Measurements from ENCODE around the gene SCGB1D4. TPM values are rescaled to one million over a fixed set of nuclear protein-coding genes. Genes with fewer than 3 reads are reported as not detected.

SCGB1D4 gene
- total RNA-seq, 1 experiment from 2014 or later: not detected

- H4K20me1 ChIP-seq (ENCODE audit: insufficient read depth): no peaks in the 10 kb centered on the region
- TF ChIP-seq TCF7L2 (IDR thresholded peaks at IDR 0.05; ENCODE audit: borderline replicate concordance, extremely low read depth, insufficient read depth, insufficient read length) (no peak), JUND (IDR thresholded peaks at IDR 0.05) (no peak), ATF3 (IDR thresholded peaks at IDR 0.05) (no peak)
- RAD21 ChIA-PET (ENCODE audit: low non-redundant PET in 1 of 2, low total read pairs in 2 of 2, uncharacterized antibody in 2 of 2, unreplicated experiment in 2 of 2): no interaction called here
- no peak overlapping the region for H3K27ac ChIP-seq (ENCODE audit: low read depth, low read length)
- intact Hi-C loops (cut with micrococcal nuclease): no loop called here
- no peak for ATAC-seq
- no peaks in the 10 kb centered on the region for H3K79me2 ChIP-seq (ENCODE audit: insufficient read depth, low read length)
- no peak overlapping the region for H3K4me3 ChIP-seq (replicated peaks in 1 of 2; ENCODE audit: low read depth in 1 of 2, low read length in 2 of 2)
- POLR2A ChIA-PET: no interaction called here
- no peak overlapping the region for H3K4me2 ChIP-seq (ENCODE audit: low read length)
- H3K9me2 ChIP-seq (ENCODE audit: insufficient read depth): no peaks in the 10 kb centered on the region
- no peaks in the 10 kb centered on the region for H3K9me3 ChIP-seq (ENCODE audit: control insufficient read depth in 1 of 2, insufficient read depth in 1 of 2, low read depth in 1 of 2, low read length in 2 of 2)
- no peaks in the 10 kb centered on the region for H3K4me1 ChIP-seq (ENCODE audit: control insufficient read depth in 1 of 2, insufficient read depth in 2 of 2, low read length in 2 of 2)
- CTCF ChIA-PET: no interaction called here
- DNase-seq (ENCODE audit: low read depth, low spot score): no peak
- peaks cover 3% of the 10 kb centered on the region; the same call in 1 of the 2 replicates for H3K27me3 ChIP-seq (ENCODE audit: insufficient read depth, low read length)
- no peak overlapping the region for H3K9ac ChIP-seq (ENCODE audit: low read length)
- H3K36me3 ChIP-seq (ENCODE audit: control insufficient read depth in 1 of 2, insufficient read depth in 2 of 2, low read length in 2 of 2): no peaks in the 10 kb centered on the region
- H2AFZ ChIP-seq (ENCODE audit: low read depth, low read length, poor library complexity, severe bottlenecking): no peak overlapping the region
- BruUV-seq (replicated peaks): no TSS peak
Observed at GRCh38 chr11:62260261-62260953, 38.5 kb downstream of the SCGB1D4 start.

- Histone ChIP-seq H3K27ac (ENCODE audit: low read depth, low read length) (no peak overlapping the region), H3K79me2 (ENCODE audit: insufficient read depth, low read length) (no peaks in the 10 kb centered on the region), H3K4me1 (ENCODE audit: control insufficient read depth in 1 of 2, insufficient read depth in 2 of 2, low read length in 2 of 2) (no peaks in the 10 kb centered on the region), H3K36me3 (ENCODE audit: control insufficient read depth in 1 of 2, insufficient read depth in 2 of 2, low read length in 2 of 2) (no peaks in the 10 kb centered on the region), H3K9me3 (ENCODE audit: control insufficient read depth in 1 of 2, insufficient read depth in 1 of 2, low read depth in 1 of 2, low read length in 2 of 2) (peaks cover 7 to 9% of the 10 kb centered on the region in 2 experiments; a peak in 2 of 4 replicates), H3K9me2 (ENCODE audit: insufficient read depth) (no peaks in the 10 kb centered on the region), H3K4me2 (ENCODE audit: low read length) (no peak overlapping the region), H3K27me3 (ENCODE audit: insufficient read depth, low read length) (peaks cover 2% of the 10 kb centered on the region; the same call in 1 of the 2 replicates), H2AFZ (ENCODE audit: low read depth, low read length, poor library complexity, severe bottlenecking) (no peak overlapping the region), H3K4me3 (replicated peaks in 1 of 2; ENCODE audit: low read depth in 1 of 2, low read length in 2 of 2) (no peak overlapping the region), H4K20me1 (ENCODE audit: insufficient read depth) (no peaks in the 10 kb centered on the region), H3K9ac (ENCODE audit: low read length) (no peak overlapping the region)
- BruUV-seq (replicated peaks): no TSS peak
- RAD21 ChIA-PET (ENCODE audit: low non-redundant PET in 1 of 2, low total read pairs in 2 of 2, uncharacterized antibody in 2 of 2, unreplicated experiment in 2 of 2): no interaction called here
- intact Hi-C loops (cut with micrococcal nuclease): no loop called here
- CTCF ChIA-PET: no interaction called here
- DNase-seq (ENCODE audit: low read depth, low spot score) (no peak), ATAC-seq (no peak)
- POLR2A ChIA-PET: no interaction called here
- TF ChIP-seq FOSL1 (IDR thresholded peaks at IDR 0.05; ENCODE audit: low read depth): no peak
- TF ChIP-seq TCF7L2 (IDR thresholded peaks at IDR 0.05; ENCODE audit: borderline replicate concordance, extremely low read depth, insufficient read depth, insufficient read length): no peak
- no peak for TF ChIP-seq EZH2 (IDR thresholded peaks at IDR 0.05)
- TF ChIP-seq MAX (IDR thresholded peaks at IDR 0.05): no peak
- TF ChIP-seq JUND (IDR thresholded peaks at IDR 0.05): no peak
- TF ChIP-seq EGR1 (IDR thresholded peaks at IDR 0.05; ENCODE audit: low read depth): no peak
- no peak for TF ChIP-seq CBX3 (IDR thresholded peaks at IDR 0.05; ENCODE audit: low read depth)
- no peak for TF ChIP-seq RAD21 (IDR thresholded peaks at IDR 0.05; ENCODE audit: low read depth)
- no peak for TF ChIP-seq ZBTB33 (IDR thresholded peaks at IDR 0.05; ENCODE audit: extremely low read depth, insufficient replicate concordance, low read length)
- TF ChIP-seq EZH2phosphoT487 (IDR thresholded peaks at IDR 0.05; ENCODE audit: borderline replicate concordance): no peak
- no peak for TF ChIP-seq ELF1 (IDR thresholded peaks at IDR 0.05; ENCODE audit: borderline replicate concordance, low read depth)
- TF ChIP-seq CEBPB (IDR thresholded peaks at IDR 0.05; ENCODE audit: low read depth): no peak
- TF ChIP-seq REST (IDR thresholded peaks at IDR 0.05; ENCODE audit: low read depth): no peak
- no peak for TF ChIP-seq ZNF274 (IDR thresholded peaks at IDR 0.05; ENCODE audit: low read depth, low read length)
Observed at GRCh38 chr11:62256281-62256680, 42.6 kb downstream of the SCGB1D4 start.

All from HCT116 (cell line).